Measurements from ENCODE around the gene WNT5A.
A peak's percentile ranks its signal among the peaks of the same experiment; 100 is the strongest.

WNT5A gene

GRCh38 chr3:55484801-55485791, 2.0 kb downstream of the WNT5A start (continued):
- TF ChIP-seq REST (tag by site-specific recombination; IDR thresholded peaks at IDR 0.05) (no peak), ZNF23 (tag by site-specific recombination; IDR thresholded peaks at IDR 0.05; ENCODE audit: borderline replicate concordance) (no peak), ZSCAN16 (tag by site-specific recombination; IDR thresholded peaks at IDR 0.05) (no peak), ZNF211 (tag by site-specific recombination; IDR thresholded peaks at IDR 0.05; ENCODE audit: low read depth) (no peak), ZNF624 (tag by site-specific recombination; IDR thresholded peaks at IDR 0.05) (no peak), ZNF529 (tag by site-specific recombination; IDR thresholded peaks at IDR 0.05; ENCODE audit: insufficient replicate concordance) (no peak), KLF1 (tag by site-specific recombination; IDR thresholded peaks at IDR 0.05) (no peak), ZNF560 (tag by site-specific recombination; IDR thresholded peaks at IDR 0.05; ENCODE audit: borderline replicate concordance) (no peak), GLI2 (tag by site-specific recombination; IDR thresholded peaks at IDR 0.05; ENCODE audit: borderline replicate concordance, low read depth) (no peak), ZNF155 (tag by site-specific recombination; IDR thresholded peaks at IDR 0.05) (no peak), ZNF221 (tag by site-specific recombination; IDR thresholded peaks at IDR 0.05; ENCODE audit: borderline replicate concordance) (no peak), ZNF645 (tag by site-specific recombination; IDR thresholded peaks at IDR 0.05) (0 out of 2 replicates have a peak, but pooled peaks have one; percentile 18), ZSCAN5A (tag by site-specific recombination; IDR thresholded peaks at IDR 0.05) (peak; percentile 40; the same call in 1 of the 2 replicates), TCF7L2 (IDR thresholded peaks at IDR 0.05; ENCODE audit: borderline replicate concordance, low read depth, low read length) (no peak), PATZ1 (tag by site-specific recombination; IDR thresholded peaks at IDR 0.05) (peak; percentile 91), ZNF707 (tag by site-specific recombination; IDR thresholded peaks at IDR 0.05) (no peak), SP2 (tag by site-specific recombination; IDR thresholded peaks at IDR 0.05) (peak; percentile 57), MZF1 (tag by site-specific recombination; IDR thresholded peaks at IDR 0.05; ENCODE audit: borderline replicate concordance) (0 out of 2 replicates have a peak, but pooled peaks have one; percentile 45), ZNF518A (tag by site-specific recombination; conservative IDR thresholded peaks at IDR 0.05; ENCODE audit: low read depth) (no peak), OVOL3 (tag by site-specific recombination; IDR thresholded peaks at IDR 0.05) (no peak), ZBTB44 (tag by site-specific recombination; IDR thresholded peaks at IDR 0.05) (no peak), ZNF19 (tag by site-specific recombination; IDR thresholded peaks at IDR 0.05; ENCODE audit: low read depth) (no peak), ZNF48 (tag by site-specific recombination; IDR thresholded peaks at IDR 0.05) (no peak)

Measured in HEK293 (cell line).